GM12878 (cell line): ENCODE data around the gene SPDYE3. TPM values are rescaled to one million over a fixed set of nuclear protein-coding genes. Genes with fewer than 3 reads are reported as not detected.

Source experiments
- BHLHE40 ChIP-seq, 2 experiments: fragments of 450-650 bp in 1 of 2; IDR thresholded peaks; 2 replicates each; pipeline ENCODE4 v1.6.1; 2011 to 2017; ENCODE audit warnings: low read depth in 2 of 2, borderline replicate concordance in 1 of 2, improper control_type of control experiment in 1 of 2, low read length in 1 of 2, mild to moderate bottlenecking in 1 of 2
- EED ChIP-seq: sonication (generic); IDR thresholded peaks from 2 replicates; pipeline ENCODE4 v1.6.1; 2016; ENCODE audit warnings: antibody characterized with exemption, low read depth
- EGR1 ChIP-seq, 2 experiments: IDR thresholded peaks; 1 replicate in 1 of 2; 2 replicates in 1 of 2; pipeline ENCODE4 v1.6.1; 2011 to 2012; ENCODE audit warnings: low read depth in 2 of 2, low read length in 2 of 2, borderline replicate concordance in 1 of 2, mild to moderate bottlenecking in 1 of 2, moderate library complexity in 1 of 2
- ETV6 ChIP-seq, 2 experiments: fragments of 450-650 bp in 1 of 2; IDR thresholded peaks in 1 of 2; conservative IDR thresholded peaks in 1 of 2; 2 replicates each; pipeline ENCODE4 v1.6.1; 2014; ENCODE audit warnings: antibody characterized with exemption in 1 of 2, borderline replicate concordance in 1 of 2, low read depth in 1 of 2, mild to moderate bottlenecking in 1 of 2, moderate library complexity in 1 of 2
- KLF5 ChIP-seq: fragments of 450-650 bp; IDR thresholded peaks from 2 replicates; pipeline ENCODE4 v1.6.1; 2014; ENCODE audit warnings: mild to moderate bottlenecking; ENCODE audit not compliant: partially characterized antibody
- MTA2 ChIP-seq: fragments of 450-650 bp; IDR thresholded peaks from 2 replicates; pipeline ENCODE4 v1.6.1; 2016; ENCODE audit warnings: low read depth, mild to moderate bottlenecking, moderate library complexity
- MYC ChIP-seq: IDR thresholded peaks from 2 replicates; pipeline ENCODE4 v1.6.1; 2011; ENCODE audit warnings: mild to moderate bottlenecking, low read length, moderate library complexity, inconsistent platforms; ENCODE audit not compliant: insufficient read depth, insufficient replicate concordance, insufficient read length, severe bottlenecking
- PML ChIP-seq: IDR thresholded peaks from 2 replicates; pipeline ENCODE4 v1.6.1; 2012; ENCODE audit warnings: low read length, inconsistent platforms
- POLR2A ChIP-seq: IDR thresholded peaks from 2 replicates; pipeline ENCODE4 v1.6.1; 2011; ENCODE audit warnings: low read depth, mild to moderate bottlenecking, low read length
- POU2F2 ChIP-seq: IDR thresholded peaks from 3 replicates; pipeline ENCODE4 v1.6.1; 2011; ENCODE audit warnings: low read depth, mild to moderate bottlenecking, low read length, borderline replicate concordance
- RAD21 ChIP-seq: IDR thresholded peaks from 2 replicates; pipeline ENCODE4 v1.6.1; 2011; ENCODE audit warnings: mild to moderate bottlenecking, low read depth, low read length, moderate library complexity; ENCODE audit not compliant: insufficient read depth
- SP1 ChIP-seq: IDR thresholded peaks from one replicate; pipeline ENCODE4 v1.6.1; 2011; ENCODE audit warnings: low read depth, low read length
- SUZ12 ChIP-seq: fragments of 200-600 bp; sonication (generic); IDR thresholded peaks from one replicate; pipeline ENCODE4 v1.6.1; 2018; ENCODE audit warnings: antibody characterized with exemption, mild to moderate bottlenecking; ENCODE audit not compliant: unreplicated experiment
- WRNIP1 ChIP-seq: IDR thresholded peaks from 2 replicates; pipeline ENCODE4 v1.6.1; 2011; ENCODE audit warnings: low read depth, low read length, improper control_type of control experiment, borderline replicate concordance
- YBX1 ChIP-seq: fragments of 450-650 bp; IDR thresholded peaks from 2 replicates; pipeline ENCODE4 v1.6.1; 2016; ENCODE audit warnings: antibody characterized with exemption
- ZNF24 ChIP-seq: fragments of 450-650 bp; IDR thresholded peaks from 2 replicates; pipeline ENCODE4 v1.6.1; 2017; ENCODE audit warnings: antibody characterized with exemption, mild to moderate bottlenecking
- polyA plus RNA-seq, 11 experiments: library from polyadenylated mRNA; depleted of rRNA in 4 of 11; unstranded in 6 of 11; stranded (reverse) in 5 of 11; fragments of >200 nt; fragmentation: Nextera tagmentation in 4 of 11; fragmentation: Illumina TruSeq in 1 of 11; extraction: Ambion mirVana in 4 of 11; extraction: Trizol in 1 of 11; gene quantifications; 1 replicate in 1 of 11; 2 replicates in 10 of 11; pipeline versions ENCODE4 v1.2.1 to v1.2.3, GENCODE V29; 2011 to 2016; ENCODE audit warnings: inconsistent platforms in 2 of 11, missing spikeins in 2 of 11, low read depth in 1 of 11
- total RNA-seq, 4 experiments: library from RNA; depleted of rRNA in 3 of 4; stranded (reverse); fragments of >200 nt in 3 of 4; fragmentation: Illumina TruSeq in 1 of 4; extraction: Trizol in 1 of 4; gene quantifications; 2 replicates each; pipeline versions ENCODE4 v1.2.1 to v1.2.3, GENCODE V29; 2013 to 2021
- TF ChIP-seq, protein P1 (sequence below): IDR thresholded peaks from 2 replicates; pipeline ENCODE4 v1.6.1; 2011; ENCODE audit warnings: borderline replicate concordance, low read depth, mild to moderate bottlenecking, moderate library complexity, mixed read lengths, low read length; ENCODE audit not compliant: insufficient read depth; ENCODE audit errors: extremely low read length
- TF ChIP-seq, protein P2 (sequence below): IDR thresholded peaks from 2 replicates; pipeline ENCODE4 v1.6.1; 2011; ENCODE audit warnings: mild to moderate bottlenecking, low read depth, low read length, moderate library complexity; ENCODE audit not compliant: insufficient replicate concordance
- TF ChIP-seq, protein P3 (sequence below): fragments of 450-650 bp; IDR thresholded peaks from 2 replicates; pipeline ENCODE4 v1.6.1; 2017; ENCODE audit warnings: borderline replicate concordance
- TF ChIP-seq, protein P4 (sequence below): IDR thresholded peaks from 2 replicates; pipeline ENCODE4 v1.6.1; 2011; ENCODE audit warnings: borderline replicate concordance, low read depth, mild to moderate bottlenecking, moderate library complexity, low read length; ENCODE audit not compliant: insufficient read depth, poor library complexity, severe bottlenecking
- TF ChIP-seq, protein P5 (sequence below): IDR thresholded peaks from 2 replicates; pipeline ENCODE4 v1.6.1; 2012; ENCODE audit warnings: low read depth, low read length, improper control_type of control experiment

The SPDYE3 gene
- total and polyA plus RNA-seq, 10 of the 15 experiments (the other 5 are each of a cell fraction or from before 2014, with no cell fraction given) = 0.03 to 9.4 (median 1.4) TPM; not detected in 4

DNA sequence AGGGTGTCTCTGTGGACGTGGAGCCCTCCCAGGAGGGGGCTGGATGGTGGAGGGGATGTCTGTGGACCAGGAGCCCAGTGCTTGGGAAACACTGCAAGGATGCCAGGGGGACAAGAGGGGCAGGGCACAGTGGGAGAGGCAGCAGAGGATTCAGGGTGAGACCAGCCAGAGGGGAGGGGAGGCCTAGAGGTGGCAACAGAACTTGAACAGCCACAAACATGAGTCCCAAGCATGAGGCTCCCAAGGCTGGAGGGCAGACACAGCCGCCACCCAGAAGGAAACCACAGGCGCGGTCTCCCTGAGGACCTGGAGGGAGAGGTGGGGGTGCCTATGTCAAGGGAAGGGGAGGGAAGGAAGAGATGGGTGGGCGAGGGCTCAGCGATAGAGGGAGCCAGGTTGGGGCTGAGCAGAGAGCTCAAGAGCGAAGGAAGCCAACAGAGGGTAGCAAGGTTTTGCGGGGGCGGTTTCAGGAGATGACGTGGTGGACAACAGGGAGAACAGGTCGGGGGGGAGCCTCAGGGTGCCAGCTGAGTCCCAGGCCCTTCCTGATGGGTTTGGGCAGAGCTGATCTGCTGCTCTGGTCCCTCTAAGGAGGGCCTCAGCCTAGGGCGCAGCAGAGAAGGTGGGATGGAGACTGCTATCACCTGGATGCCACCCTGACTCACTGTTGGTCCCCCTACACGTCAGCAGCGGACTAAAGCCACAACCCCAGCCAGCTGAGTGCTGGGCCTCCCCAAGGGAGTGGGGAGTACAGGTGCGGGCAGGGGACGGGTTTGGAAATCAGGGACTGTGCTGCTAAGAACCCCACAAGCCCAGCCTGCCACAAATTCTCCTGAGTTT is 59.1 kb downstream of the SPDYE3 start (continued):
- TF ChIP-seq, protein P1, sequence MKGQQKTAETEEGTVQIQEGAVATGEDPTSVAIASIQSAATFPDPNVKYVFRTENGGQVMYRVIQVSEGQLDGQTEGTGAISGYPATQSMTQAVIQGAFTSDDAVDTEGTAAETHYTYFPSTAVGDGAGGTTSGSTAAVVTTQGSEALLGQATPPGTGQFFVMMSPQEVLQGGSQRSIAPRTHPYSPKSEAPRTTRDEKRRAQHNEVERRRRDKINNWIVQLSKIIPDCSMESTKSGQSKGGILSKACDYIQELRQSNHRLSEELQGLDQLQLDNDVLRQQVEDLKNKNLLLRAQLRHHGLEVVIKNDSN = no peak
- peak; percentile 73; the same call in 1 of the 2 replicates for TF ChIP-seq MTA2
- TF ChIP-seq POU2F2 = no peak; the same call in 2 of the 3 replicates
- no peak for TF ChIP-seq YBX1
- TF ChIP-seq, protein P2, sequence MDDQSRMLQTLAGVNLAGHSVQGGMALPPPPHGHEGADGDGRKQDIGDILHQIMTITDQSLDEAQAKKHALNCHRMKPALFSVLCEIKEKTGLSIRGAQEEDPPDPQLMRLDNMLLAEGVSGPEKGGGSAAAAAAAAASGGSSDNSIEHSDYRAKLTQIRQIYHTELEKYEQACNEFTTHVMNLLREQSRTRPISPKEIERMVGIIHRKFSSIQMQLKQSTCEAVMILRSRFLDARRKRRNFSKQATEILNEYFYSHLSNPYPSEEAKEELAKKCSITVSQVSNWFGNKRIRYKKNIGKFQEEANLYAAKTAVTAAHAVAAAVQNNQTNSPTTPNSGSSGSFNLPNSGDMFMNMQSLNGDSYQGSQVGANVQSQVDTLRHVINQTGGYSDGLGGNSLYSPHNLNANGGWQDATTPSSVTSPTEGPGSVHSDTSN = no peak
- peak; percentile 92 for TF ChIP-seq KLF5
- TF ChIP-seq BHLHE40 (IDR thresholded peaks at IDR 0.05; ENCODE audit: borderline replicate concordance in 1 of 2, low read depth in 2 of 2, low read length in 1 of 2) = peak in 1 of 2 experiments; percentile 83; a peak in 2 of 4 replicates
- no peak for TF ChIP-seq RAD21
- no peak for TF ChIP-seq MYC
- no peak for TF ChIP-seq WRNIP1
- TF ChIP-seq EED = peak; percentile 79
- TF ChIP-seq, protein P3, sequence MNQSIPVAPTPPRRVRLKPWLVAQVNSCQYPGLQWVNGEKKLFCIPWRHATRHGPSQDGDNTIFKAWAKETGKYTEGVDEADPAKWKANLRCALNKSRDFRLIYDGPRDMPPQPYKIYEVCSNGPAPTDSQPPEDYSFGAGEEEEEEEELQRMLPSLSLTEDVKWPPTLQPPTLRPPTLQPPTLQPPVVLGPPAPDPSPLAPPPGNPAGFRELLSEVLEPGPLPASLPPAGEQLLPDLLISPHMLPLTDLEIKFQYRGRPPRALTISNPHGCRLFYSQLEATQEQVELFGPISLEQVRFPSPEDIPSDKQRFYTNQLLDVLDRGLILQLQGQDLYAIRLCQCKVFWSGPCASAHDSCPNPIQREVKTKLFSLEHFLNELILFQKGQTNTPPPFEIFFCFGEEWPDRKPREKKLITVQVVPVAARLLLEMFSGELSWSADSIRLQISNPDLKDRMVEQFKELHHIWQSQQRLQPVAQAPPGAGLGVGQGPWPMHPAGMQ = no peak
- peak; percentile 64 for TF ChIP-seq POLR2A
- TF ChIP-seq, protein P4, sequence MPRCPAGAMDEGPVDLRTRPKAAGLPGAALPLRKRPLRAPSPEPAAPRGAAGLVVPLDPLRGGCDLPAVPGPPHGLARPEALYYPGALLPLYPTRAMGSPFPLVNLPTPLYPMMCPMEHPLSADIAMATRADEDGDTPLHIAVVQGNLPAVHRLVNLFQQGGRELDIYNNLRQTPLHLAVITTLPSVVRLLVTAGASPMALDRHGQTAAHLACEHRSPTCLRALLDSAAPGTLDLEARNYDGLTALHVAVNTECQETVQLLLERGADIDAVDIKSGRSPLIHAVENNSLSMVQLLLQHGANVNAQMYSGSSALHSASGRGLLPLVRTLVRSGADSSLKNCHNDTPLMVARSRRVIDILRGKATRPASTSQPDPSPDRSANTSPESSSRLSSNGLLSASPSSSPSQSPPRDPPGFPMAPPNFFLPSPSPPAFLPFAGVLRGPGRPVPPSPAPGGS = peak; percentile 63
- TF ChIP-seq, protein P5, sequence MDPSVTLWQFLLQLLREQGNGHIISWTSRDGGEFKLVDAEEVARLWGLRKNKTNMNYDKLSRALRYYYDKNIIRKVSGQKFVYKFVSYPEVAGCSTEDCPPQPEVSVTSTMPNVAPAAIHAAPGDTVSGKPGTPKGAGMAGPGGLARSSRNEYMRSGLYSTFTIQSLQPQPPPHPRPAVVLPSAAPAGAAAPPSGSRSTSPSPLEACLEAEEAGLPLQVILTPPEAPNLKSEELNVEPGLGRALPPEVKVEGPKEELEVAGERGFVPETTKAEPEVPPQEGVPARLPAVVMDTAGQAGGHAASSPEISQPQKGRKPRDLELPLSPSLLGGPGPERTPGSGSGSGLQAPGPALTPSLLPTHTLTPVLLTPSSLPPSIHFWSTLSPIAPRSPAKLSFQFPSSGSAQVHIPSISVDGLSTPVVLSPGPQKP = no peak
- TF ChIP-seq ZNF24 = no peak
- no peak for TF ChIP-seq PML
- TF ChIP-seq SP1 = peak; percentile 40
- TF ChIP-seq ETV6 (conservative IDR thresholded peaks at IDR 0.05 in 1 of 2, IDR thresholded peaks at IDR 0.05 in 1 of 2; ENCODE audit: borderline replicate concordance in 1 of 2, low read depth in 1 of 2) = no peak
- no peak for TF ChIP-seq SUZ12
- TF ChIP-seq EGR1 (IDR thresholded peaks at IDR 0.05; ENCODE audit: borderline replicate concordance in 1 of 2, low read depth in 2 of 2, low read length in 2 of 2) = peak; percentile 72 to 99
